ENCODE measurements around the gene PANX2. TPM values are rescaled to one million over a fixed set of nuclear protein-coding genes. Genes with fewer than 3 reads are reported as not detected.

The PANX2 gene
- total RNA-seq, 2 experiments from 2014 or later = not detected

DNA sequence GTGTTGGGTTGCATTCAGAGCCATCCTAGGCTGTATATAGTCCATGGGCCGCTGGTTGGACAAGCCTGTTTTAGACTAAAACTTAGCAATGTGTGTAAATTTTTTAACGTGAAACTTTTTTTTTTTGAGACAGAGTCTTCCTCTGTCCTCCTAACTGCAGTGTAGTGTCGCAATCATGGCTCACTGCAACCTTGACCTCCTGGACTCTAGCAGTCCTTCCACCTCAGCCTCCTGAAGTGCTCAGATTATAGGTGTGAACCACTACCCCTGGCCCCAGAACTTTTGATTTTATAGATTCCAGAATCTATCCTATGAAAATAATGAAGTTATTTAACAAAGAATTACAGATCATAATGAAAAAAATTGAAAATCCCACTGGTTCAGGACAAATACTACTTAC lies 29.9 kb upstream of the PANX2 start:
- no peaks in the 10 kb centered on the region for H3K9me3 ChIP-seq (ENCODE audit: low read length)
- intact Hi-C loops (cut with micrococcal nuclease; ENCODE audit: unreplicated experiment) = no loop called here
- H3K4me3 ChIP-seq (ENCODE audit: low read depth, low read length, poor library complexity, severe bottlenecking) = no peak overlapping the region
- BruUV-seq (replicated peaks) = no TSS peak
- no peaks in the 10 kb centered on the region for H3K79me2 ChIP-seq (ENCODE audit: insufficient read depth, low read depth, low read length)
- no peaks in the 10 kb centered on the region for H4K20me1 ChIP-seq (ENCODE audit: insufficient read depth, low read length)
- TF ChIP-seq, protein P1, sequence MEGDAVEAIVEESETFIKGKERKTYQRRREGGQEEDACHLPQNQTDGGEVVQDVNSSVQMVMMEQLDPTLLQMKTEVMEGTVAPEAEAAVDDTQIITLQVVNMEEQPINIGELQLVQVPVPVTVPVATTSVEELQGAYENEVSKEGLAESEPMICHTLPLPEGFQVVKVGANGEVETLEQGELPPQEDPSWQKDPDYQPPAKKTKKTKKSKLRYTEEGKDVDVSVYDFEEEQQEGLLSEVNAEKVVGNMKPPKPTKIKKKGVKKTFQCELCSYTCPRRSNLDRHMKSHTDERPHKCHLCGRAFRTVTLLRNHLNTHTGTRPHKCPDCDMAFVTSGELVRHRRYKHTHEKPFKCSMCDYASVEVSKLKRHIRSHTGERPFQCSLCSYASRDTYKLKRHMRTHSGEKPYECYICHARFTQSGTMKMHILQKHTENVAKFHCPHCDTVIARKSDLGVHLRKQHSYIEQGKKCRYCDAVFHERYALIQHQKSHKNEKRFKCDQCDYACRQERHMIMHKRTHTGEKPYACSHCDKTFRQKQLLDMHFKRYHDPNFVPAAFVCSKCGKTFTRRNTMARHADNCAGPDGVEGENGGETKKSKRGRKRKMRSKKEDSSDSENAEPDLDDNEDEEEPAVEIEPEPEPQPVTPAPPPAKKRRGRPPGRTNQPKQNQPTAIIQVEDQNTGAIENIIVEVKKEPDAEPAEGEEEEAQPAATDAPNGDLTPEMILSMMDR (conservative IDR thresholded peaks at IDR 0.05; ENCODE audit: low read length) = no peak
- TF ChIP-seq EZH2phosphoT487 (IDR thresholded peaks at IDR 0.05; ENCODE audit: borderline replicate concordance, low read depth, low read length) = no peak
- no peak overlapping the region for H3K27ac ChIP-seq (ENCODE audit: low read depth, low read length, poor library complexity, severe bottlenecking)
- H3K4me2 ChIP-seq (ENCODE audit: low read length) = peak overlapping the region; percentile 45; the same call in 1 of the 2 replicates
- DNase-seq (ENCODE audit: low spot score) = no peak
- POLR2A ChIA-PET = interaction anchor here (0.7 to 1.2 kb wide), 3 partner anchors 37 to 318 kb away, joined by 3 to 4 read pairs (median 3); no protein-coding TSS in a partner anchor
- H3K4me1 ChIP-seq (ENCODE audit: insufficient read depth, low read length, poor library complexity, severe bottlenecking) = peaks cover 14% of the 10 kb centered on the region
- no peaks in the 10 kb centered on the region for H3K9me2 ChIP-seq (ENCODE audit: insufficient read depth, low read length)
- no peak overlapping the region for H2AFZ ChIP-seq (ENCODE audit: low read length)
- H3K36me3 ChIP-seq (ENCODE audit: insufficient read depth, low read length) = no peaks in the 10 kb centered on the region
- CTCF ChIA-PET (ENCODE audit: unreplicated experiment) = no interaction called here

DNA sequence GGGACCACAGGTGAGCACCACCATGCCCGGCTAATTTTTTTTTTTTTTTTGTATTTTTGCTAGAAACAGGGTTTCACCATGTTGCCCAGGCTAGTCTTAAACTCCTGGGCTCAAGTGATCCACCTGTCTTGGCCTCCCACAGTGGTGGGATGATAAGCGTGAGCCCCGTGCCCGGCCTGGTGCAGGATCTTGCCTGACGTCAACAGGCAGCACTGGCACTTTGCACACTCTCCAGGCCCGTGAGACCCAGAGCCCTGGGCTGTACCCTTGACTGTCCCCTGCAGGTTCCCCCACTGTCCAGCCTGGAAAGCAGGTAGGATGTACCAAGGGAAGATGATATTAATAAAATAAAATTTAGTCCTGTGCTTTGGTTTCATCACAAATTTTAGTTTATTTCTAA lies 29.1 kb upstream of the PANX2 start:
- CTCF ChIA-PET (ENCODE audit: unreplicated experiment) = no interaction called here

DNA sequence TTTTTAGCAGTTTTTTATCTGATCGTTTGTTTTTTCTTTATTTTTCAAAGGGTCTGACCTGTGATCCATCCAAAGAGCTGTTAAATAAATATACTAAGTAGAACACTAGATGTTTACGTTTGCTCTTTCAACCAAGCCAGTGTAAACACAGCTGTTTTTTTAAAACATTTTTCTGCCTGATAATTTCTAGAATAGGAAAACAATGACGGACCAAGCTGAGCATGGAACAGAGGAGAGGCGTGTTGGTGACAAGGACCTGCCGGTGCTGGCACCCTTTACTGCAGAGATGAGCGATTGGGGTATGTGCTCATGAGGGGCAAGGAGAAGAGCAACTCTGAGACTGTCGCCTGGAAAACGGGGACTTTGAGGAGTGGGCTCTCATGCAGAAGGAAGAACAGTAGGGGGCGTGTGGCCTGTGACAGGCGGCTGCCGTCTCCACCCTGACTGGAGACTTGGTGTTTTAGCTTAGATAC lies 28.6 kb upstream of the PANX2 start:
- DNase-seq (ENCODE audit: low spot score) = no peak
- intact Hi-C loops (cut with micrococcal nuclease; ENCODE audit: unreplicated experiment) = no loop called here
- CTCF ChIA-PET (ENCODE audit: unreplicated experiment) = interaction anchor here (0.6 kb wide), 1 partner anchor 589 kb away, joined by 3 read pairs; no protein-coding TSS in a partner anchor

More for the DNA sequence above, 29.1 kb upstream of the PANX2 start:
- Histone ChIP-seq H4K20me1 (ENCODE audit: insufficient read depth, low read length) (no peaks in the 10 kb centered on the region), H3K4me2 (ENCODE audit: low read length) (no peak overlapping the region), H3K4me3 (ENCODE audit: low read depth, low read length, poor library complexity, severe bottlenecking) (no peak overlapping the region), H3K27ac (ENCODE audit: low read depth, low read length, poor library complexity, severe bottlenecking) (no peak overlapping the region), H3K36me3 (ENCODE audit: insufficient read depth, low read length) (no peaks in the 10 kb centered on the region), H3K4me1 (ENCODE audit: insufficient read depth, low read length, poor library complexity, severe bottlenecking) (peaks cover 14% of the 10 kb centered on the region), H2AFZ (ENCODE audit: low read length) (no peak overlapping the region), H3K79me2 (ENCODE audit: insufficient read depth, low read depth, low read length) (no peaks in the 10 kb centered on the region), H3K9me3 (ENCODE audit: low read length) (no peaks in the 10 kb centered on the region), H3K9me2 (ENCODE audit: insufficient read depth, low read length) (no peaks in the 10 kb centered on the region)
- DNase-seq (ENCODE audit: low spot score) = no peak
- POLR2A ChIA-PET = interaction anchor here (0.6 to 1.3 kb wide), 2 partner anchors 11 to 206 kb away, joined by 4 to 6 read pairs; no protein-coding TSS in a partner anchor
- no TSS peak for BruUV-seq (replicated peaks)
- TF ChIP-seq EZH2phosphoT487 (IDR thresholded peaks at IDR 0.05; ENCODE audit: borderline replicate concordance, low read depth, low read length) = no peak
- TF ChIP-seq, protein P1 (conservative IDR thresholded peaks at IDR 0.05; ENCODE audit: low read length) = no peak
- intact Hi-C loops (cut with micrococcal nuclease; ENCODE audit: unreplicated experiment) = no loop called here

More for the DNA sequence above, 28.6 kb upstream of the PANX2 start:
- Histone ChIP-seq H3K9me3 (ENCODE audit: low read length) (no peaks in the 10 kb centered on the region), H3K27ac (ENCODE audit: low read depth, low read length, poor library complexity, severe bottlenecking) (no peak overlapping the region), H3K4me2 (ENCODE audit: low read length) (no peak overlapping the region), H3K36me3 (ENCODE audit: insufficient read depth, low read length) (no peaks in the 10 kb centered on the region), H3K4me3 (ENCODE audit: low read depth, low read length, poor library complexity, severe bottlenecking) (no peak overlapping the region), H4K20me1 (ENCODE audit: insufficient read depth, low read length) (no peaks in the 10 kb centered on the region), H2AFZ (ENCODE audit: low read length) (no peak overlapping the region), H3K9me2 (ENCODE audit: insufficient read depth, low read length) (no peaks in the 10 kb centered on the region), H3K79me2 (ENCODE audit: insufficient read depth, low read depth, low read length) (no peaks in the 10 kb centered on the region), H3K4me1 (ENCODE audit: insufficient read depth, low read length, poor library complexity, severe bottlenecking) (peaks cover 14% of the 10 kb centered on the region)
- TF ChIP-seq EZH2phosphoT487 (IDR thresholded peaks at IDR 0.05; ENCODE audit: borderline replicate concordance, low read depth, low read length) = no peak
- TF ChIP-seq, protein P1 (conservative IDR thresholded peaks at IDR 0.05; ENCODE audit: low read length) = peak; percentile 63
- POLR2A ChIA-PET = interaction anchor here (0.6 to 1.3 kb wide), 2 partner anchors 11 to 207 kb away, joined by 4 to 6 read pairs; no protein-coding TSS in a partner anchor
- BruUV-seq (replicated peaks) = no TSS peak

Data from OCI-LY7 (cell line).